Measurements from ENCODE around the gene QPCT.

DNA sequence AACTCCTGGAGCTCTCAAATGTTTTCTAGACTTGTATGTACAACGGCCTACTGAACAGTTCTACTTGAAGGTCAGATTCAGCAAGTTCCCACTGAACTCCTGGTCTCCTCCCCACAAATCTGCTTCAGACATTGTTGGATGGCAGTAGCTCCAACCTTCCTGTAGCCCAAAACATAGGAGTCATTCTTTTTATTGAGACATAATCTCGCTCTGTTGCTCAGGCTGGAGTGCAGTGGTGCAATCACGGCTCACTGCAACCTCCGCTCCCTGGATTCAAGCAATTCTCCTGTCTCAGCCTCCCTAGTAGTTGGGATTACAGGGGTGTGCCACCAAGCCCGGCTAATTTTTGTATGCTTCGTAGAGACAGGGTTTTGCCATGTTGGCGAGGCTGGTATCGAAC, 47.3 kb downstream of the QPCT start:
- TF ChIP-seq, protein P1, sequence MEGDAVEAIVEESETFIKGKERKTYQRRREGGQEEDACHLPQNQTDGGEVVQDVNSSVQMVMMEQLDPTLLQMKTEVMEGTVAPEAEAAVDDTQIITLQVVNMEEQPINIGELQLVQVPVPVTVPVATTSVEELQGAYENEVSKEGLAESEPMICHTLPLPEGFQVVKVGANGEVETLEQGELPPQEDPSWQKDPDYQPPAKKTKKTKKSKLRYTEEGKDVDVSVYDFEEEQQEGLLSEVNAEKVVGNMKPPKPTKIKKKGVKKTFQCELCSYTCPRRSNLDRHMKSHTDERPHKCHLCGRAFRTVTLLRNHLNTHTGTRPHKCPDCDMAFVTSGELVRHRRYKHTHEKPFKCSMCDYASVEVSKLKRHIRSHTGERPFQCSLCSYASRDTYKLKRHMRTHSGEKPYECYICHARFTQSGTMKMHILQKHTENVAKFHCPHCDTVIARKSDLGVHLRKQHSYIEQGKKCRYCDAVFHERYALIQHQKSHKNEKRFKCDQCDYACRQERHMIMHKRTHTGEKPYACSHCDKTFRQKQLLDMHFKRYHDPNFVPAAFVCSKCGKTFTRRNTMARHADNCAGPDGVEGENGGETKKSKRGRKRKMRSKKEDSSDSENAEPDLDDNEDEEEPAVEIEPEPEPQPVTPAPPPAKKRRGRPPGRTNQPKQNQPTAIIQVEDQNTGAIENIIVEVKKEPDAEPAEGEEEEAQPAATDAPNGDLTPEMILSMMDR (IDR thresholded peaks at IDR 0.05): no peak
- no peak for TF ChIP-seq POLR2A (IDR thresholded peaks at IDR 0.05)

All from tibial nerve (tissue), 3 donors.